Gastroesophageal sphincter (tissue), 4 donors: ENCODE measurements around the gene PACRG. TPM values are rescaled to one million over a fixed set of nuclear protein-coding genes. Genes with fewer than 3 reads are reported as not detected.

Experiments used
- ATAC-seq: fragments of 150-250 bp; one replicate; pipeline ENCODE4 v1.9.1; 2016; ENCODE audit warnings: mild to moderate bottlenecking, moderate library complexity
- H3K27ac ChIP-seq, 4 donors: fragments of 200-600 bp; sonication (generic) in 3 of 4; 1 replicate in 3 of 4; 2 replicates in 1 of 4; pipeline ENCODE4 v1.5.1; 2016 to 2019
- H3K27me3 ChIP-seq: fragments of 200-600 bp; sonication (generic); one replicate; pipeline ENCODE4 v1.5.1; 2019
- H3K36me3 ChIP-seq, 2 donors: fragments of 200-600 bp; sonication (generic); one replicate each; pipeline ENCODE4 v1.5.1; 2019; ENCODE audit warnings: control low read depth in 1 of 2
- H3K4me1 ChIP-seq, 3 donors: fragments of 200-600 bp; sonication (generic); 1 replicate in 2 of 3; 2 replicates in 1 of 3; pipeline ENCODE4 v1.5.1; 2016 to 2019; ENCODE audit warnings: control low read depth in 2 of 3
- H3K4me3 ChIP-seq, 2 donors: fragments of 200-600 bp; sonication (generic); one replicate each; pipeline ENCODE4 v1.5.1; 2019; ENCODE audit warnings: mild to moderate bottlenecking in 1 of 2, moderate library complexity in 1 of 2
- H3K9me3 ChIP-seq, 3 donors: fragments of 200-600 bp; sonication (generic); one replicate each; pipeline ENCODE4 v1.5.1; 2017 to 2019; ENCODE audit warnings: control low read depth in 2 of 3
- EP300 ChIP-seq: sonication (generic); formaldehyde crosslinking; IDR thresholded peaks from one replicate; pipeline ENCODE4 v1.6.1; 2017; ENCODE audit warnings: antibody characterized with exemption, mild to moderate bottlenecking
- POLR2A ChIP-seq, 2 donors: fragments of 450-650 bp; IDR thresholded peaks; one replicate each; pipeline ENCODE4 v1.6.1; 2017; ENCODE audit warnings: antibody characterized with exemption in 2 of 2, mild to moderate bottlenecking in 2 of 2, moderate library complexity in 1 of 2
- POLR2AphosphoS5 ChIP-seq: sonication (generic); formaldehyde crosslinking; IDR thresholded peaks from one replicate; pipeline ENCODE4 v1.6.1; 2017; ENCODE audit warnings: antibody characterized with exemption
- WGBS, 2 donors: methylation state at CpG; one replicate each; pipeline ENCODE4 v1.1.5; 2018; ENCODE audit warnings: low coverage in 1 of 2; 5-methylcytosine and 5-hydroxymethylcytosine counted together
- total RNA-seq, 4 donors: library from RNA; depleted of rRNA; stranded (reverse); fragments of >200 nt; gene quantifications; one replicate each; pipeline ENCODE4 v1.1.0, GENCODE V29; 2016
- TF ChIP-seq, protein P1 (sequence below), 4 experiments: fragments of 200-600 bp in 2 of 4; fragments of 450-650 bp in 2 of 4; sonication (generic) in 1 of 4; IDR thresholded peaks; one replicate each; pipeline ENCODE4 v1.5.1; 2017 to 2019; ENCODE audit warnings: antibody characterized with exemption in 4 of 4, mild to moderate bottlenecking in 2 of 4, moderate library complexity in 2 of 4

PACRG gene
- total RNA-seq, 4 donors from 2014 or later, result 1.0 to 7.0 TPM; not detected in 2

DNA sequence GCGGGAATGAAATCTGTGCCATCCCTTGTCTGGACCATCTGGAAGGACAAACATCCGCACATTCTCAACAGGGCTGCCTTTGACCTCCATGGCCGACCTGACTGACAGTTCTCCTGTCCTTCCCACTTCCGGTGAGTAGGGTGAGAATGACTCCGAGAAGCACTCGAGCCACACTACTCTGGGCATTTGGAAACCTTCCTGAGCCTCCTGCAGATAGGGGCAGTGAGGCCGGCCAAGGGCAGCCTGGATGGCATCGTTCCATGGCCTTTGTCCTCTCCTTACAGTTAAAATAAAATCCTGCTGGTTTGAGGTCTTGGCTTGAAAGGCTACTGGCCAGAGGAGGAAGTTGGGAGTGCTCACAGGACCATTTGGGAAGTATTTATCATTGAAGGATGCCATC lies 615.8 kb downstream of the PACRG start:
- H3K27ac ChIP-seq, result no peak overlapping the region
- WGBS, 2 donors, result 63 to 100% methylated on average over 2 to 5 of the region's 8 CpGs
- H3K27me3 ChIP-seq, result no peaks in the 10 kb centered on the region
- H3K4me1 ChIP-seq, result peaks cover 0 to 31% (median 0%) of the 10 kb centered on the region in 3 donors
- H3K9me3 ChIP-seq, result no peaks in the 10 kb centered on the region
- no peaks in the 10 kb centered on the region for H3K36me3 ChIP-seq
- TF ChIP-seq POLR2A (IDR thresholded peaks at IDR 0.05), result no peak
- no peak for TF ChIP-seq POLR2AphosphoS5
- TF ChIP-seq, protein P1, sequence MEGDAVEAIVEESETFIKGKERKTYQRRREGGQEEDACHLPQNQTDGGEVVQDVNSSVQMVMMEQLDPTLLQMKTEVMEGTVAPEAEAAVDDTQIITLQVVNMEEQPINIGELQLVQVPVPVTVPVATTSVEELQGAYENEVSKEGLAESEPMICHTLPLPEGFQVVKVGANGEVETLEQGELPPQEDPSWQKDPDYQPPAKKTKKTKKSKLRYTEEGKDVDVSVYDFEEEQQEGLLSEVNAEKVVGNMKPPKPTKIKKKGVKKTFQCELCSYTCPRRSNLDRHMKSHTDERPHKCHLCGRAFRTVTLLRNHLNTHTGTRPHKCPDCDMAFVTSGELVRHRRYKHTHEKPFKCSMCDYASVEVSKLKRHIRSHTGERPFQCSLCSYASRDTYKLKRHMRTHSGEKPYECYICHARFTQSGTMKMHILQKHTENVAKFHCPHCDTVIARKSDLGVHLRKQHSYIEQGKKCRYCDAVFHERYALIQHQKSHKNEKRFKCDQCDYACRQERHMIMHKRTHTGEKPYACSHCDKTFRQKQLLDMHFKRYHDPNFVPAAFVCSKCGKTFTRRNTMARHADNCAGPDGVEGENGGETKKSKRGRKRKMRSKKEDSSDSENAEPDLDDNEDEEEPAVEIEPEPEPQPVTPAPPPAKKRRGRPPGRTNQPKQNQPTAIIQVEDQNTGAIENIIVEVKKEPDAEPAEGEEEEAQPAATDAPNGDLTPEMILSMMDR (IDR thresholded peaks at IDR 0.05), result no peak
- no peak for TF ChIP-seq EP300
- no peak overlapping the region for H3K4me3 ChIP-seq
- no peak for ATAC-seq

GRCh38 chr6:163344411-163344810 lies 616.6 kb downstream of the PACRG start:
- H3K36me3 ChIP-seq, result no peaks in the 10 kb centered on the region
- no peaks in the 10 kb centered on the region for H3K9me3 ChIP-seq
- H3K27me3 ChIP-seq, result no peaks in the 10 kb centered on the region
- TF ChIP-seq EP300 (no peak), POLR2A (IDR thresholded peaks at IDR 0.05) (no peak), POLR2AphosphoS5 (no peak)
- TF ChIP-seq, protein P1 (IDR thresholded peaks at IDR 0.05), result no peak
- ATAC-seq, result no peak
- WGBS, 2 donors, result 90% methylated on average over 4 of the region's 8 CpGs; no CpG with 5 or more reads in 1 of the 2 donors
- H3K4me3 ChIP-seq, result no peak overlapping the region
- peaks cover 0 to 23% (median 0%) of the 10 kb centered on the region in 3 donors for H3K4me1 ChIP-seq
- H3K27ac ChIP-seq, result no peak overlapping the region

- no peaks in the 10 kb centered on the region for H3K9me3 ChIP-seq
Measured at GRCh38 chr6:163345931-163346330, 618.2 kb downstream of the PACRG start.

GRCh38 chr6:163346497-163346961 lies 618.8 kb downstream of the PACRG start:
- no peaks in the 10 kb centered on the region for H3K9me3 ChIP-seq
- H3K27ac ChIP-seq, result peak overlapping the region in 3 of 4 donors; percentile 2 to 45 (median 43)
- H3K4me1 ChIP-seq, result peaks cover 0 to 20% (median 0%) of the 10 kb centered on the region in 3 donors
- TF ChIP-seq EP300, result no peak
- TF ChIP-seq POLR2A (IDR thresholded peaks at IDR 0.05), result no peak
- TF ChIP-seq, protein P1 (IDR thresholded peaks at IDR 0.05), result no peak
- no peak for TF ChIP-seq POLR2AphosphoS5
- no peaks in the 10 kb centered on the region for H3K27me3 ChIP-seq
- H3K4me3 ChIP-seq, result peak overlapping the region in 1 of 2 donors; percentile 12
- WGBS, 2 donors, result 60 to 80% methylated on average over 1 to 5 of the region's 16 CpGs
- H3K36me3 ChIP-seq, result no peaks in the 10 kb centered on the region
- ATAC-seq, result no peak

More at GRCh38 chr6:163345931-163346330, 618.2 kb downstream of the PACRG start:
- no peak overlapping the region for H3K4me3 ChIP-seq
- WGBS, 2 donors, result 100% methylated on average over 1 of the region's 8 CpGs; no CpG with 5 or more reads in 1 of the 2 donors
- ATAC-seq, result no peak
- peak overlapping the region in 2 of 4 donors; percentile 43 to 45 for H3K27ac ChIP-seq
- H3K4me1 ChIP-seq, result peaks cover 0 to 20% (median 0%) of the 10 kb centered on the region in 3 donors
- no peak for TF ChIP-seq POLR2AphosphoS5
- TF ChIP-seq, protein P1 (IDR thresholded peaks at IDR 0.05), result no peak
- no peak for TF ChIP-seq POLR2A (IDR thresholded peaks at IDR 0.05)
- no peak for TF ChIP-seq EP300
- H3K36me3 ChIP-seq, result no peaks in the 10 kb centered on the region
- H3K27me3 ChIP-seq, result no peaks in the 10 kb centered on the region

DNA sequence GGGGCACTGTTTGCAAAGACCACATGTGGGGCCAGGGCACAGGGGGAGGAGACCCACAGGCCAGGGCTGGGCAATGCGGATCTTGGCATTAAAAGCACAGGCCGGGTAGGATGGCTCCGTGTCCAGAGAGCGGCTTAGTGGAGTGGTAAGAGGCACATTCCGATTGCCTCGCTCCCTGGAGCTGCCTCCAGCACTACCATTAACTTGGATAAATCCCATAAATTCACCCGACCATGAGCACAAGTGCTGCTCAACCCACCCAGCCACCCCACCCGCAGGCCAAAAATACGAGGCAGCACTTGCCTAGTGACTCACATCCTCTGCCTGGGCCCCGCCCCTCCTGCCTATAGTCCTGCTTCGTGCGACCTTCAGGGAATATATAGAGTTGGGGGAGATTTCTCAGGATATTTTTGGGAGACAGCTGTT lies 619.3 kb downstream of the PACRG start:
- TF ChIP-seq, protein P1 (IDR thresholded peaks at IDR 0.05), result no peak
- TF ChIP-seq EP300, result no peak
- no peak for TF ChIP-seq POLR2A (IDR thresholded peaks at IDR 0.05)
- TF ChIP-seq POLR2AphosphoS5, result no peak
- Histone ChIP-seq H3K27ac (peak overlapping the region in 3 of 4 donors; percentile 2 to 45 (median 43)), H3K36me3 (no peaks in the 10 kb centered on the region), H3K4me1 (peaks cover 0 to 20% (median 0%) of the 10 kb centered on the region in 3 donors), H3K9me3 (no peaks in the 10 kb centered on the region), H3K27me3 (no peaks in the 10 kb centered on the region), H3K4me3 (no peak overlapping the region)
- WGBS, 2 donors, result 40 to 100% methylated on average over 2 to 4 of the region's 12 CpGs
- ATAC-seq, result no peak
